ENCODE measurements around the gene IQSEC3. TPM values are rescaled to one million over a fixed set of nuclear protein-coding genes. Genes with fewer than 3 reads are reported as not detected.
"Not testable (repeated sequence)": the region's sequence is repeated elsewhere in the genome, so short reads cannot be mapped to it uniquely, and the experiment has no call there.

IQSEC3 gene
- total RNA-seq, 1 donor: 0.36 TPM

GRCh38 chr12:72018-72417 lies 5.5 kb downstream of the IQSEC3 start:
- not testable (repeated sequence) for H3K9me3 ChIP-seq (ENCODE audit: low read depth, low read length); H3K79me2 ChIP-seq (ENCODE audit: insufficient read depth, low read length); H2AFZ ChIP-seq (ENCODE audit: low read length); H4K20me1 ChIP-seq (ENCODE audit: insufficient read depth, low read length); H3K4me2 ChIP-seq (ENCODE audit: insufficient read depth, low read length); H3K4me3 ChIP-seq (ENCODE audit: insufficient read depth, low read length); H3K4me1 ChIP-seq (ENCODE audit: insufficient read depth, low read length); H3K36me3 ChIP-seq (ENCODE audit: insufficient read depth, low read length); H3K27me3 ChIP-seq (ENCODE audit: insufficient read depth, low read length); H3K27ac ChIP-seq (ENCODE audit: low read depth, low read length); DNase-seq (ENCODE audit: insufficient read length, low spot score, missing footprints)

- DNase-seq (ENCODE audit: insufficient read length, low spot score, missing footprints); H3K79me2 ChIP-seq (ENCODE audit: insufficient read depth, low read length); H3K4me3 ChIP-seq (ENCODE audit: insufficient read depth, low read length); H3K9me3 ChIP-seq (ENCODE audit: low read depth, low read length); H2AFZ ChIP-seq (ENCODE audit: low read length); H4K20me1 ChIP-seq (ENCODE audit: insufficient read depth, low read length); H3K4me2 ChIP-seq (ENCODE audit: insufficient read depth, low read length); H3K4me1 ChIP-seq (ENCODE audit: insufficient read depth, low read length); H3K36me3 ChIP-seq (ENCODE audit: insufficient read depth, low read length); H3K27ac ChIP-seq (ENCODE audit: low read depth, low read length): not testable (repeated sequence)
- peaks cover 16% of the 10 kb centered on the region for H3K27me3 ChIP-seq (ENCODE audit: insufficient read depth, low read length)
These were observed 8.0 kb downstream of the IQSEC3 start for GRCh38 chr12:74420-75190.

- H3K4me1 ChIP-seq (ENCODE audit: insufficient read depth, low read length); H3K4me2 ChIP-seq (ENCODE audit: insufficient read depth, low read length); H2AFZ ChIP-seq (ENCODE audit: low read length); H3K36me3 ChIP-seq (ENCODE audit: insufficient read depth, low read length); H3K9me3 ChIP-seq (ENCODE audit: low read depth, low read length); H4K20me1 ChIP-seq (ENCODE audit: insufficient read depth, low read length); H3K27ac ChIP-seq (ENCODE audit: low read depth, low read length); H3K4me3 ChIP-seq (ENCODE audit: insufficient read depth, low read length); DNase-seq (ENCODE audit: insufficient read length, low spot score, missing footprints); H3K79me2 ChIP-seq (ENCODE audit: insufficient read depth, low read length): not testable (repeated sequence)
- H3K27me3 ChIP-seq (ENCODE audit: insufficient read depth, low read length): peaks cover 25% of the 10 kb centered on the region
These were observed 9.0 kb downstream of the IQSEC3 start for GRCh38 chr12:75541-75940.

- DNase-seq (ENCODE audit: insufficient read length, low spot score, missing footprints); H3K9me3 ChIP-seq (ENCODE audit: low read depth, low read length): not testable (repeated sequence)
These were observed 9.5 kb downstream of the IQSEC3 start for GRCh38 chr12:76102-76501.

GRCh38 chr12:76551-76950 lies 10.0 kb downstream of the IQSEC3 start:
- not testable (repeated sequence) for H3K4me1 ChIP-seq (ENCODE audit: insufficient read depth, low read length); H3K79me2 ChIP-seq (ENCODE audit: insufficient read depth, low read length); H2AFZ ChIP-seq (ENCODE audit: low read length); H3K9me3 ChIP-seq (ENCODE audit: low read depth, low read length); H3K36me3 ChIP-seq (ENCODE audit: insufficient read depth, low read length); H3K27ac ChIP-seq (ENCODE audit: low read depth, low read length); H3K4me3 ChIP-seq (ENCODE audit: insufficient read depth, low read length); H3K4me2 ChIP-seq (ENCODE audit: insufficient read depth, low read length); H4K20me1 ChIP-seq (ENCODE audit: insufficient read depth, low read length); DNase-seq (ENCODE audit: insufficient read length, low spot score, missing footprints)
- peaks cover 36% of the 10 kb centered on the region for H3K27me3 ChIP-seq (ENCODE audit: insufficient read depth, low read length)

More at GRCh38 chr12:76102-76501, 9.5 kb downstream of the IQSEC3 start:
- H3K4me1 ChIP-seq (ENCODE audit: insufficient read depth, low read length); H4K20me1 ChIP-seq (ENCODE audit: insufficient read depth, low read length); H3K36me3 ChIP-seq (ENCODE audit: insufficient read depth, low read length); H3K79me2 ChIP-seq (ENCODE audit: insufficient read depth, low read length); H3K27ac ChIP-seq (ENCODE audit: low read depth, low read length); H3K4me2 ChIP-seq (ENCODE audit: insufficient read depth, low read length); H2AFZ ChIP-seq (ENCODE audit: low read length); H3K4me3 ChIP-seq (ENCODE audit: insufficient read depth, low read length): not testable (repeated sequence)
- H3K27me3 ChIP-seq (ENCODE audit: insufficient read depth, low read length): peaks cover 31% of the 10 kb centered on the region

GRCh38 chr12:77101-77719 lies 10.6 kb downstream of the IQSEC3 start:
- DNase-seq (ENCODE audit: insufficient read length, low spot score, missing footprints); H3K9me3 ChIP-seq (ENCODE audit: low read depth, low read length); H3K4me1 ChIP-seq (ENCODE audit: insufficient read depth, low read length); H4K20me1 ChIP-seq (ENCODE audit: insufficient read depth, low read length); H3K36me3 ChIP-seq (ENCODE audit: insufficient read depth, low read length); H3K4me3 ChIP-seq (ENCODE audit: insufficient read depth, low read length); H2AFZ ChIP-seq (ENCODE audit: low read length); H3K27ac ChIP-seq (ENCODE audit: low read depth, low read length); H3K79me2 ChIP-seq (ENCODE audit: insufficient read depth, low read length); H3K4me2 ChIP-seq (ENCODE audit: insufficient read depth, low read length): not testable (repeated sequence)
- H3K27me3 ChIP-seq (ENCODE audit: insufficient read depth, low read length): peaks cover 40% of the 10 kb centered on the region

GRCh38 chr12:77769-78383 lies 11.3 kb downstream of the IQSEC3 start:
- not testable (repeated sequence) for H3K4me3 ChIP-seq (ENCODE audit: insufficient read depth, low read length)

More at GRCh38 chr12:77769-78383, 11.3 kb downstream of the IQSEC3 start:
- H2AFZ ChIP-seq (ENCODE audit: low read length); H3K9me3 ChIP-seq (ENCODE audit: low read depth, low read length); H3K4me2 ChIP-seq (ENCODE audit: insufficient read depth, low read length); H4K20me1 ChIP-seq (ENCODE audit: insufficient read depth, low read length); H3K4me1 ChIP-seq (ENCODE audit: insufficient read depth, low read length); H3K79me2 ChIP-seq (ENCODE audit: insufficient read depth, low read length); H3K27ac ChIP-seq (ENCODE audit: low read depth, low read length); H3K36me3 ChIP-seq (ENCODE audit: insufficient read depth, low read length); DNase-seq (ENCODE audit: insufficient read length, low spot score, missing footprints): not testable (repeated sequence)
- H3K27me3 ChIP-seq (ENCODE audit: insufficient read depth, low read length): peaks cover 46% of the 10 kb centered on the region

Data from osteoblast (primary cell).